AG09309 (cell line): ENCODE results near the gene MICAL2.

Experiments used
- DNase-seq: peaks from one replicate; pipeline ENCODE4 v3.0.0-alpha.2; 2010; ENCODE audit warnings: low read depth
- H3K4me3 ChIP-seq: 2 replicates; pipeline ENCODE4 v1.5.1; 2011; ENCODE audit warnings: mild to moderate bottlenecking, low read depth, low read length, moderate library complexity; ENCODE audit not compliant: control insufficient read depth
- CTCF ChIP-seq: IDR thresholded peaks from 2 replicates; pipeline ENCODE4 v1.5.1; 2011; ENCODE audit warnings: mild to moderate bottlenecking, low read depth, low read length, inconsistent platforms; ENCODE audit not compliant: insufficient read depth, control insufficient read depth; ENCODE audit errors: missing control alignments

The MICAL2 gene

GRCh38 chr11:12174477-12175143 is 64.2 kb downstream of the MICAL2 start:
- no peak for TF ChIP-seq CTCF
- DNase-seq, result no peak
- H3K4me3 ChIP-seq, result no peak overlapping the region

GRCh38 chr11:12175694-12176241 is 65.4 kb downstream of the MICAL2 start:
- H3K4me3 ChIP-seq, result no peak overlapping the region
- TF ChIP-seq CTCF, result no peak
- peak; percentile 69 for DNase-seq

GRCh38 chr11:12176410-12176809 is 66.0 kb downstream of the MICAL2 start:
- no peak for DNase-seq

DNA sequence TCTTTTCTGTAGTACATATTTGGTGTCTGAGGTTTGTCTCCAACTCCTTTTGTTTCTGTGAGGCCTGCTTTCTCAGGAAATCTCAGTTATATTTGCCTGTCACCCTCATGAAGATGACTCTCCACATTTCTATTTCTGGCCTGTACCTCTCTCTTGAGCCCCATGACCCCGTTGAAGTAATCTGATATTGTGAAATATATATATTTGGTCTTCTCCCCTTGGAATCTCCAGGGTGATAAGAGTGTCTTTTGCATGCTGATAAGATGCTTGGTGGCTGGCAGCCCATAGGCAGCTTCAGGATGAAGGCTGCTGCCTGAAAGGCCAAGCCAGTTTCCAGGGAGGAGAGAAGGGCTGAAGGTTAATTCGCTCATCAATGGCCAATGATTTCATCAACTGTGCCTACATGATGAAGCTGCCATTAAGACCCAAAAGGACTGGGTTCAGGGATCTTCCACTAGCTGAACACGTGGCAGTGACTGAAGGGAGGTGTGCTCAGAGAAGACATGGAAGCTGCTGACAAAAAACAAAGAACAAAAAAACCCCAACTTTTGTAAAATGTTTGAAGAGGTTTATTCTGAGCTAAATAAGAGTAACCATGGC is 67.4 kb downstream of the MICAL2 start:
- H3K4me3 ChIP-seq, result no peak overlapping the region
- no peak for DNase-seq
- no peak for TF ChIP-seq CTCF

More at GRCh38 chr11:12176410-12176809, 66.0 kb downstream of the MICAL2 start:
- no peak for TF ChIP-seq CTCF
- H3K4me3 ChIP-seq, result no peak overlapping the region

DNA sequence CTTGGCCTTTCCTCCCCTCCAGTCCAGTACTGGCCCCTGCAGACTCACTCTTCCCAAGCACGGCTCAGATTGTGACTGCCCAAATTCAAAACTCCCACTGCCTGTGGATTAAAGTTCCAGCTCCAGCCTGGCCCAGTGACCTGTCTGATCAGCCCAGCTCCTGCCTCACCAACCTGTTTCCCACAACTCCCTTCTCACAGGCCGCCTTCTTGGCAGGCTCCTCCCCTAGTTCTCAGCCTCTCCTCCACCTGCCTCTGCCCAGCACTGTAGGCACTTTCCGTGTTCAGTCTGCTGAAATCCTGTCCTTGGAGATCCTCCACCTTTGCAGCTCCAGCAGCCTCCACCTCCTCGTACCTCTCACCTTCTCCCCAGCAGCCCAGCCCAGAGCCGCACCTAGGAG is 68.6 kb downstream of the MICAL2 start:
- no peak for TF ChIP-seq CTCF
- H3K4me3 ChIP-seq, result no peak overlapping the region
- DNase-seq, result no peak

DNA sequence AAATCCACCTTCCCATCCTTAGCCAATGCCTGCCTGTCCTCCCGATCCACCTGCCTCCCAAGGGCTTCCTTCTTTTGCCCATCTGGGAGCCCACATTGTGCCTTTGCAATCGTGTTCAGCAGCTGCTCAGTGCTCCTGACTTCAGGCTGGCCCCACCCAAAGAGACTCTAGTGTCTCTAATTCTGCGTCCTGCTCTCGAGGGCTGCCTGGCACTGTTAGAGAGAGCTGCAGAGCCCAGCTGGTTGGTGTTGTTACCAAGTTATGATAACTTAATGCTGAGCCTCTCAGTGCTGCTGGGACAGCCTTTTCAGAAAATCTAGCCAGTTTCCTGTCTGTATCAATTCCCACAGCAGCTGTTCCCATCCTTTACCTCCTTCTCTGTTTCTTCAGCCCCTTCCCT is 69.1 kb downstream of the MICAL2 start:
- TF ChIP-seq CTCF, result no peak
- DNase-seq, result no peak
- no peak overlapping the region for H3K4me3 ChIP-seq
